OCI-LY1 (cell line): ENCODE results near the gene DEPDC5.

ENCODE experiments used
- H2AFZ ChIP-seq: fragments of 200-600 bp; sonication (generic), shearing (Covaris generic); 2 replicates; pipeline ENCODE4 v1.6.0; 2014; ENCODE audit warnings: antibody characterized with exemption, mild to moderate bottlenecking, low read length
- H3F3A ChIP-seq: fragments of 200-600 bp; sonication (generic), shearing (Covaris generic); 2 replicates; pipeline ENCODE4 v1.6.0; 2014; ENCODE audit warnings: mild to moderate bottlenecking, antibody characterized with exemption, low read length, moderate library complexity; ENCODE audit not compliant: insufficient read depth
- H3K27ac ChIP-seq: fragments of 200-600 bp; sonication (generic); 2 replicates; pipeline ENCODE4 v1.5.1; 2014; ENCODE audit warnings: low read length, mixed run types, mild to moderate bottlenecking, low read depth; ENCODE audit not compliant: poor library complexity, severe bottlenecking
- H3K27me3 ChIP-seq: fragments of 200-600 bp; sonication (generic); 2 replicates; pipeline ENCODE4 v1.6.0; 2014; ENCODE audit warnings: antibody characterized with exemption, mild to moderate bottlenecking, low read length, moderate library complexity; ENCODE audit not compliant: insufficient read depth
- H3K36me3 ChIP-seq: fragments of 200-600 bp; sonication (generic); 2 replicates; pipeline ENCODE4 v1.6.1; 2014; ENCODE audit warnings: mild to moderate bottlenecking, antibody characterized with exemption, low read length, moderate library complexity, mixed read lengths; ENCODE audit not compliant: insufficient read depth
- H3K4me1 ChIP-seq: fragments of 200-600 bp; sonication (generic); 2 replicates; pipeline ENCODE4 v1.5.1; 2014; ENCODE audit warnings: mild to moderate bottlenecking, low read length, moderate library complexity; ENCODE audit not compliant: insufficient read depth, severe bottlenecking
- H3K4me2 ChIP-seq: fragments of 200-600 bp; sonication (generic), shearing (Covaris generic); 2 replicates; pipeline ENCODE4 v1.6.1; 2014; ENCODE audit warnings: low read length
- H3K4me3 ChIP-seq: fragments of 200-600 bp; sonication (generic); 2 replicates; pipeline ENCODE4 v1.5.1; 2014; ENCODE audit warnings: low read length, low read depth, mild to moderate bottlenecking, mixed read lengths; ENCODE audit not compliant: poor library complexity, severe bottlenecking
- H3K79me2 ChIP-seq: fragments of 200-600 bp; shearing (Covaris generic); 2 replicates; pipeline ENCODE4 v1.6.1; 2016; ENCODE audit warnings: mixed run types, low read length, mixed read lengths; ENCODE audit not compliant: insufficient read depth
- H3K9ac ChIP-seq: fragments of 200-600 bp; sonication (generic), shearing (Covaris generic); 2 replicates; pipeline ENCODE4 v1.6.1; 2014; ENCODE audit warnings: mild to moderate bottlenecking, low read length, mixed read lengths
- H3K9me2 ChIP-seq: fragments of 200-600 bp; sonication (generic), shearing (Covaris generic); 2 replicates; pipeline ENCODE4 v1.6.1; 2014; ENCODE audit warnings: low read depth, mild to moderate bottlenecking, low read length, mixed read lengths
- H3K9me3 ChIP-seq: fragments of 200-600 bp; shearing (Covaris generic); 2 replicates; pipeline ENCODE4 v1.6.1; 2014; ENCODE audit warnings: low read length, mixed read lengths
- H4K20me1 ChIP-seq: fragments of 200-600 bp; sonication (generic), shearing (Covaris generic); 2 replicates; pipeline ENCODE4 v1.6.0; 2016; ENCODE audit warnings: mild to moderate bottlenecking, low read length; ENCODE audit not compliant: insufficient read depth
- EZH2 ChIP-seq: fragments of 200-600 bp; sonication (generic), shearing (Covaris generic); IDR thresholded peaks from 2 replicates; pipeline ENCODE4 v1.8.0; 2017; ENCODE audit warnings: borderline replicate concordance, mixed run types, mild to moderate bottlenecking, antibody characterized with exemption, low read length, moderate library complexity, mixed read lengths
- TF ChIP-seq, protein P1 (sequence below): fragments of 200-600 bp; sonication (generic), shearing (Covaris generic); IDR thresholded peaks from 2 replicates; pipeline ENCODE4 v1.5.1; 2017; ENCODE audit warnings: mild to moderate bottlenecking, antibody characterized with exemption, low read length, moderate library complexity, mixed read lengths

Gene DEPDC5

GRCh38 chr22:31872209-31872608 is 118.4 kb downstream of the DEPDC5 start:
- Histone ChIP-seq H4K20me1 (no peaks in the 10 kb centered on the region), H3K27ac (no peak overlapping the region), H3K27me3 (no peaks in the 10 kb centered on the region), H3K4me1 (peaks cover 9% of the 10 kb centered on the region), H3K4me3 (no peak overlapping the region), H3K4me2 (no peak overlapping the region), H3K9me3 (no peaks in the 10 kb centered on the region), H3K9me2 (no peaks in the 10 kb centered on the region), H3K79me2 (no peaks in the 10 kb centered on the region), H3F3A (no peaks in the 10 kb centered on the region), H3K36me3 (peaks cover 58% of the 10 kb centered on the region), H2AFZ (no peak overlapping the region), H3K9ac (no peak overlapping the region)
- TF ChIP-seq, protein P1, sequence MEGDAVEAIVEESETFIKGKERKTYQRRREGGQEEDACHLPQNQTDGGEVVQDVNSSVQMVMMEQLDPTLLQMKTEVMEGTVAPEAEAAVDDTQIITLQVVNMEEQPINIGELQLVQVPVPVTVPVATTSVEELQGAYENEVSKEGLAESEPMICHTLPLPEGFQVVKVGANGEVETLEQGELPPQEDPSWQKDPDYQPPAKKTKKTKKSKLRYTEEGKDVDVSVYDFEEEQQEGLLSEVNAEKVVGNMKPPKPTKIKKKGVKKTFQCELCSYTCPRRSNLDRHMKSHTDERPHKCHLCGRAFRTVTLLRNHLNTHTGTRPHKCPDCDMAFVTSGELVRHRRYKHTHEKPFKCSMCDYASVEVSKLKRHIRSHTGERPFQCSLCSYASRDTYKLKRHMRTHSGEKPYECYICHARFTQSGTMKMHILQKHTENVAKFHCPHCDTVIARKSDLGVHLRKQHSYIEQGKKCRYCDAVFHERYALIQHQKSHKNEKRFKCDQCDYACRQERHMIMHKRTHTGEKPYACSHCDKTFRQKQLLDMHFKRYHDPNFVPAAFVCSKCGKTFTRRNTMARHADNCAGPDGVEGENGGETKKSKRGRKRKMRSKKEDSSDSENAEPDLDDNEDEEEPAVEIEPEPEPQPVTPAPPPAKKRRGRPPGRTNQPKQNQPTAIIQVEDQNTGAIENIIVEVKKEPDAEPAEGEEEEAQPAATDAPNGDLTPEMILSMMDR, result peak; percentile 47; the same call in 1 of the 2 replicates
- no peak for TF ChIP-seq EZH2

- H3K4me2 ChIP-seq, result no peak overlapping the region
- peaks cover 64% of the 10 kb centered on the region for H3K36me3 ChIP-seq
- no peaks in the 10 kb centered on the region for H4K20me1 ChIP-seq
- TF ChIP-seq, protein P1, result no peak
- TF ChIP-seq EZH2, result no peak
- H2AFZ ChIP-seq, result no peak overlapping the region
- peaks cover 9% of the 10 kb centered on the region for H3K4me1 ChIP-seq
- H3K9ac ChIP-seq, result no peak overlapping the region
- no peak overlapping the region for H3K4me3 ChIP-seq
- no peaks in the 10 kb centered on the region for H3F3A ChIP-seq
- no peaks in the 10 kb centered on the region for H3K9me2 ChIP-seq
- H3K27me3 ChIP-seq, result no peaks in the 10 kb centered on the region
- no peaks in the 10 kb centered on the region for H3K79me2 ChIP-seq
- H3K27ac ChIP-seq, result no peak overlapping the region
- H3K9me3 ChIP-seq, result no peaks in the 10 kb centered on the region
Measured at GRCh38 chr22:31874821-31875220, 121.0 kb downstream of the DEPDC5 start.

DNA sequence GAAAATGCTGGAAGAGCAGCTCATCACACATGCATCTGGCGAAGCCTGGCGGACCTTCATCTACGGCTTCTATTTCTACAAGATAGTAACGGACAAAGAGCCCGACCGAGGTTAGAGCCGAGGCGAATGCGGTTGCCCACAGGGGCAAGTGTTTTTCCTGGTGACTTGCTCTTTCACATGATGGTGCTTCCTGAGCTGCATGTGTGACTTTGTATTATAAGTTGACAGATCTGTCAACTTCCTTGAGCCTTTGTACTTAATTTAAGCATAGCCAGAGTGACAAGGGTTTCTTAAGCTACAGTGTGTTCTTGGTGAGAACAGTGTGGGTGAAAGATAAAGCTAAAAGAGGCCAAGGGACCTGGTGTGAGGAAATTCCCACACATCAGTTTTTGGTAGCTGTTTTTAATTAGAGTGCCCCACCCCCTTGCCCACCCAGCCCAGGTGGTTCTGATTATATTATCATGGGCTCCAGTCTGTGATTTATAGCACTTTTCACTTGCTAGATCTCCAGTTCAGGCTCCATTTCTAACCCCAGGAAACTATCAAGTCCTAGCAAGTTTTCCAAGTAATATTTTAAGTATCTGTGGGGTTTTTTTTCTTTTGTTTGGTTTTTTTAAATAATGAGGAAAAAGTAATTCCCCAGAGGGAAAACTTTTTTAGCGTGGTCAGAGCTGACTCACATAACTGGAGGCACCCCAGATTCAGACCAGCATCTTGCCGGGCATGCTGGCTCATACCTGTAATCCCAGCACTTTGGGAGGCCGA is 122.5 kb downstream of the DEPDC5 start:
- TF ChIP-seq, protein P1, result no peak
- TF ChIP-seq EZH2, result no peak

More for the DNA sequence above, 122.5 kb downstream of the DEPDC5 start:
- H3K79me2 ChIP-seq, result no peaks in the 10 kb centered on the region
- no peaks in the 10 kb centered on the region for H4K20me1 ChIP-seq
- no peaks in the 10 kb centered on the region for H3F3A ChIP-seq
- no peak overlapping the region for H3K9ac ChIP-seq
- no peaks in the 10 kb centered on the region for H3K9me2 ChIP-seq
- no peaks in the 10 kb centered on the region for H3K9me3 ChIP-seq
- H2AFZ ChIP-seq, result no peak overlapping the region
- no peak overlapping the region for H3K4me2 ChIP-seq
- H3K4me1 ChIP-seq, result peaks cover 6% of the 10 kb centered on the region
- no peaks in the 10 kb centered on the region for H3K27me3 ChIP-seq
- no peak overlapping the region for H3K27ac ChIP-seq
- no peak overlapping the region for H3K4me3 ChIP-seq
- peaks cover 56% of the 10 kb centered on the region for H3K36me3 ChIP-seq
